ENCODE data around the gene UBA7. TPM values are rescaled to one million over a fixed set of nuclear protein-coding genes. Genes with fewer than 3 reads are reported as not detected.

The UBA7 gene
- total RNA-seq, result 10 to 100 TPM; 85.6 to 86.4 TPM

GRCh38 chr3:49813497-49814174 lies at the start of gene UBA7:
Gene UBA7 (minus strand): TSS chr3:49813953. CDS start chr3:49813787, 166 bp downstream.
- Mint-ChIP-seq H3K4me1 (ENCODE audit: low read depth) (peaks cover 26% of the 10 kb centered on the region), H3K9me3 (no peaks in the 10 kb centered on the region), H3K4me3 (peak within 1 kb of the TSS; percentile 93), H3K27me3 (no peaks in the 10 kb centered on the region), H3K27ac (peak within 1 kb of the TSS; percentile 90), H3K36me3 (no peaks in the 10 kb centered on the region)
- intact Hi-C loops (cut with micrococcal nuclease), result loop anchor here (1.0 kb wide), 1 partner anchor 10 kb away; the partner anchor contains the start of gene INKA1
- peak; percentile 57 for DNase-seq
- ChIA-PET POLR2A (interaction anchor here (0.8 to 2.1 kb wide), 3 partner anchors 10 to 127 kb away, joined by 3 to 17 read pairs (median 3); partner anchors contain the start of genes GMPPB, INKA1 and RBM6), CTCF (interaction anchor here (1.7 to 4.5 kb wide), 3 partner anchors 9 to 25 kb away, joined by 8 to 28 read pairs (median 15); partner anchors contain the start of gene INKA1)

- Mint-ChIP-seq H3K4me1 (ENCODE audit: low read depth) (peaks cover 13% of the 10 kb centered on the region), H3K36me3 (no peaks in the 10 kb centered on the region), H3K4me3 (no peak overlapping the region), H3K27ac (no peak overlapping the region), H3K27me3 (peaks cover 4% of the 10 kb centered on the region), H3K9me3 (no peaks in the 10 kb centered on the region)
- DNase-seq, result no peak
- intact Hi-C loops (cut with micrococcal nuclease), result loop anchor here (5.0 kb wide), 2 partner anchors 72 to 142 kb away; partner anchors contain the start of genes AMIGO3 and IP6K1
- ChIA-PET CTCF (no interaction called here), POLR2A (no interaction called here)
Observed at GRCh38 chr3:49859576-49860305, 46.0 kb upstream of the UBA7 start.

GRCh38 chr3:49856181-49857005 lies 42.6 kb upstream of the UBA7 start, which contains the start of gene TRAIP:
Gene TRAIP (minus strand): TSS chr3:49856564. CDS start chr3:49856453, 111 bp downstream.
- POLR2A ChIA-PET, result no interaction called here
- Mint-ChIP-seq H3K9me3 (no peaks in the 10 kb centered on the region), H3K27me3 (no peaks in the 10 kb centered on the region), H3K4me1 (ENCODE audit: low read depth) (peaks cover 13% of the 10 kb centered on the region), H3K4me3 (peak within 1 kb of the TSS; percentile 97), H3K27ac (peak within 1 kb of the TSS; percentile 72), H3K36me3 (no peaks in the 10 kb centered on the region)
- intact Hi-C loops (cut with micrococcal nuclease), result loop anchor here (1.0 to 5.0 kb wide), 3 partner anchors 50 to 139 kb away; partner anchors contain the start of genes AMIGO3 and IP6K1
- peak; percentile 96 for DNase-seq
- CTCF ChIA-PET, result interaction anchor here (1.0 to 3.1 kb wide), 3 partner anchors 15 to 54 kb away, joined by 5 to 14 read pairs (median 10); partner anchors contain the start of gene INKA1

GRCh38 chr3:49855662-49856061 lies 41.9 kb upstream of the UBA7 start:
- intact Hi-C loops (cut with micrococcal nuclease), result loop anchor here (1.0 to 5.0 kb wide), 3 partner anchors 51 to 138 kb away; partner anchors contain the start of genes AMIGO3 and IP6K1
- Mint-ChIP-seq H3K4me3 (peak overlapping the region; percentile 97), H3K27ac (peak overlapping the region; percentile 72), H3K4me1 (ENCODE audit: low read depth) (peaks cover 13% of the 10 kb centered on the region), H3K9me3 (no peaks in the 10 kb centered on the region), H3K27me3 (no peaks in the 10 kb centered on the region), H3K36me3 (no peaks in the 10 kb centered on the region)
- DNase-seq, result no peak
- ChIA-PET POLR2A (no interaction called here), CTCF (interaction anchor here (2.6 to 3.1 kb wide), 2 partner anchors 17 to 53 kb away, joined by 10 to 14 read pairs; partner anchors contain the start of gene INKA1)

GRCh38 chr3:49845694-49846093 lies 31.9 kb upstream of the UBA7 start:
- Mint-ChIP-seq H3K4me1 (ENCODE audit: low read depth) (no peaks in the 10 kb centered on the region), H3K27me3 (no peaks in the 10 kb centered on the region), H3K9me3 (no peaks in the 10 kb centered on the region), H3K36me3 (peaks cover 7% of the 10 kb centered on the region), H3K4me3 (no peak overlapping the region), H3K27ac (no peak overlapping the region)
- ChIA-PET POLR2A (no interaction called here), CTCF (interaction anchor here (0.8 to 7.0 kb wide), 3 partner anchors 9 to 44 kb away, joined by 3 to 50 read pairs (median 5); partner anchors contain the start of genes CDHR4 and INKA1)
- intact Hi-C loops (cut with micrococcal nuclease), result no loop called here
- no peak for DNase-seq

GRCh38 chr3:49844464-49845183 lies 30.9 kb upstream of the UBA7 start:
- no peak overlapping the region for H3K27ac Mint-ChIP-seq
- H3K4me3 Mint-ChIP-seq, result no peak overlapping the region
- H3K9me3 Mint-ChIP-seq, result no peaks in the 10 kb centered on the region
- ChIA-PET CTCF (interaction anchor here (2.0 to 7.0 kb wide), 2 partner anchors 9 to 43 kb away, joined by 5 to 50 read pairs; partner anchors contain the start of genes CDHR4 and INKA1), POLR2A (no interaction called here)
- H3K27me3 Mint-ChIP-seq, result no peaks in the 10 kb centered on the region
- DNase-seq, result no peak
- H3K4me1 Mint-ChIP-seq (ENCODE audit: low read depth), result no peaks in the 10 kb centered on the region
- peaks cover 7% of the 10 kb centered on the region for H3K36me3 Mint-ChIP-seq
- intact Hi-C loops (cut with micrococcal nuclease), result no loop called here

GRCh38 chr3:49842843-49843517 lies 29.2 kb upstream of the UBA7 start:
- H3K27me3 Mint-ChIP-seq, result no peaks in the 10 kb centered on the region

GRCh38 chr3:49841806-49842205 lies 28.1 kb upstream of the UBA7 start:
- H3K27ac Mint-ChIP-seq, result no peak overlapping the region
- no peak overlapping the region for H3K4me3 Mint-ChIP-seq
- intact Hi-C loops (cut with micrococcal nuclease), result no loop called here
- ChIA-PET CTCF (interaction anchor here (0.9 to 7.0 kb wide), 4 partner anchors 15 to 141 kb away, joined by 3 to 50 read pairs (median 4); partner anchors contain the start of genes CDHR4 and INKA1), POLR2A (interaction anchor here (0.6 kb wide), 1 partner anchor 24 kb away, joined by 10 read pairs; no protein-coding TSS in a partner anchor)
- H3K27me3 Mint-ChIP-seq, result no peaks in the 10 kb centered on the region
- peaks cover 9% of the 10 kb centered on the region for H3K36me3 Mint-ChIP-seq
- no peak for DNase-seq
- H3K4me1 Mint-ChIP-seq (ENCODE audit: low read depth), result peaks cover 1% of the 10 kb centered on the region
- H3K9me3 Mint-ChIP-seq, result no peaks in the 10 kb centered on the region

More at GRCh38 chr3:49842843-49843517, 29.2 kb upstream of the UBA7 start:
- intact Hi-C loops (cut with micrococcal nuclease), result no loop called here
- ChIA-PET POLR2A (no interaction called here), CTCF (interaction anchor here (7.0 kb wide), 1 partner anchor 42 kb away, joined by 50 read pairs; the partner anchor contains the start of genes CDHR4 and INKA1)
- Mint-ChIP-seq H3K36me3 (peaks cover 9% of the 10 kb centered on the region), H3K4me1 (ENCODE audit: low read depth) (peaks cover 1% of the 10 kb centered on the region), H3K9me3 (no peaks in the 10 kb centered on the region), H3K27ac (no peak overlapping the region), H3K4me3 (no peak overlapping the region)
- DNase-seq, result no peak

- H3K4me1 Mint-ChIP-seq (ENCODE audit: low read depth), result peaks cover 1% of the 10 kb centered on the region
- ChIA-PET CTCF (interaction anchor here (0.9 to 7.0 kb wide), 8 partner anchors 8 to 301 kb away, joined by 3 to 50 read pairs (median 4); partner anchors contain the start of genes CDHR4 and INKA1), POLR2A (interaction anchor here (0.6 kb wide), 1 partner anchor 23 kb away, joined by 10 read pairs; no protein-coding TSS in a partner anchor)
- peaks cover 8% of the 10 kb centered on the region for H3K36me3 Mint-ChIP-seq
- no peak overlapping the region for H3K27ac Mint-ChIP-seq
- H3K4me3 Mint-ChIP-seq, result no peak overlapping the region
- intact Hi-C loops (cut with micrococcal nuclease), result no loop called here
- H3K27me3 Mint-ChIP-seq, result no peaks in the 10 kb centered on the region
- no peaks in the 10 kb centered on the region for H3K9me3 Mint-ChIP-seq
- peak; percentile 22 for DNase-seq
Observed at GRCh38 chr3:49841126-49841696, 27.5 kb upstream of the UBA7 start.

GRCh38 chr3:49840388-49840787 lies 26.6 kb upstream of the UBA7 start:
- H3K27ac Mint-ChIP-seq, result no peak overlapping the region
- H3K4me3 Mint-ChIP-seq, result no peak overlapping the region
- intact Hi-C loops (cut with micrococcal nuclease), result no loop called here
- H3K9me3 Mint-ChIP-seq, result no peaks in the 10 kb centered on the region
- ChIA-PET CTCF (interaction anchor here (1.0 to 7.0 kb wide), 9 partner anchors 9 to 301 kb away, joined by 3 to 50 read pairs (median 5); partner anchors contain the start of genes CDHR4 and INKA1), POLR2A (no interaction called here)
- no peaks in the 10 kb centered on the region for H3K27me3 Mint-ChIP-seq
- H3K4me1 Mint-ChIP-seq (ENCODE audit: low read depth), result peaks cover 1% of the 10 kb centered on the region
- peaks cover 8% of the 10 kb centered on the region for H3K36me3 Mint-ChIP-seq
- no peak for DNase-seq

All from activated CD4-positive, alpha-beta memory T cell treated with anti-CD3 and anti-CD28 coated beads for 36 hours (primary cell).